SK-N-SH (cell line): ENCODE data around the gene C16orf95. TPM values are rescaled to one million over a fixed set of nuclear protein-coding genes. Genes with fewer than 3 reads are reported as not detected.

ENCODE experiments used
- CTCF ChIA-PET: fragments of 300-600, 350-600 bp; formaldehyde crosslinking; extraction: SDS; loops from one replicate; lab custom pipeline; 2021; lab: Yijun Ruan, JAX
- POLR2A ChIA-PET: fragments of 350-600 bp; sonication (Branson Sonifier 250); formaldehyde crosslinking; extraction: SDS; loops from one replicate; lab custom pipeline; 2020; ENCODE audit warnings: antibody characterized with exemption, inconsistent platforms; lab: Yijun Ruan, JAX
- DNase-seq: peaks from one replicate; pipeline ENCODE4 v3.0.0; 2012
- H2AFZ ChIP-seq: fragments of 200-600 bp; sonication (generic); 2 replicates; pipeline ENCODE4 v1.8.1; 2016; ENCODE audit warnings: antibody characterized with exemption, mild to moderate bottlenecking, low read depth
- H3F3A ChIP-seq: fragments of 200-600 bp; sonication (generic); replicated peaks from 2 replicates; pipeline ENCODE3; 2016; ENCODE audit warnings: antibody characterized with exemption, mild to moderate bottlenecking; ENCODE audit not compliant: insufficient read depth
- H3K27ac ChIP-seq, 2 experiments: fragments of 200-500 bp in 1 of 2; fragments of 200-600 bp in 1 of 2; sonication (Bioruptor generic) in 1 of 2; sonication (generic), shearing (Covaris generic) in 1 of 2; 2 replicates each; pipeline versions ENCODE4 v1.5.1 to v1.6.1; 2014 to 2016; ENCODE audit warnings: low read depth in 2 of 2, inconsistent platforms in 1 of 2, low read length in 1 of 2, mild to moderate bottlenecking in 1 of 2, mixed read lengths in 1 of 2
- H3K27me3 ChIP-seq: fragments of 200-600 bp; sonication (generic), shearing (Covaris generic); 2 replicates; pipeline ENCODE4 v1.6.1; 2016; ENCODE audit warnings: mixed run types; ENCODE audit not compliant: insufficient read depth
- H3K36me3 ChIP-seq, 2 experiments: fragments of 200-500 bp in 1 of 2; fragments of 200-600 bp in 1 of 2; sonication (Bioruptor generic) in 1 of 2; sonication (generic) in 1 of 2; replicated peaks in 1 of 2; 2 replicates each; pipeline versions ENCODE3 to v1.5.1; 2014 to 2016; ENCODE audit warnings: low read length in 1 of 2, mild to moderate bottlenecking in 1 of 2; ENCODE audit not compliant: insufficient read depth in 2 of 2, control insufficient read depth in 1 of 2
- H3K4me1 ChIP-seq, 2 experiments: fragments of 200-500 bp in 1 of 2; fragments of 200-600 bp in 1 of 2; sonication (Bioruptor generic) in 1 of 2; sonication (generic), shearing (Covaris generic) in 1 of 2; 2 replicates each; pipeline versions ENCODE4 v1.5.1 to v1.6.1; 2014 to 2016; ENCODE audit warnings: low read depth in 1 of 2, low read length in 1 of 2, mixed run types in 1 of 2; ENCODE audit not compliant: insufficient read depth in 2 of 2, control insufficient read depth in 1 of 2
- H3K4me2 ChIP-seq: fragments of 200-600 bp; sonication (generic), shearing (Covaris generic); 2 replicates; pipeline ENCODE4 v1.6.1; 2017; ENCODE audit warnings: mixed run types
- H3K4me3 ChIP-seq, 2 experiments: fragments of 200-500 bp in 1 of 2; fragments of 200-600 bp in 1 of 2; sonication (Bioruptor generic) in 1 of 2; sonication (generic), shearing (Covaris generic) in 1 of 2; 2 replicates each; pipeline versions ENCODE4 v1.5.1 to v1.8.1; 2014 to 2016; ENCODE audit warnings: low read depth in 2 of 2, inconsistent platforms in 1 of 2, low read length in 1 of 2, mild to moderate bottlenecking in 1 of 2, mixed read lengths in 1 of 2, moderate library complexity in 1 of 2
- H3K79me2 ChIP-seq: fragments of 200-600 bp; sonication (generic); 2 replicates; pipeline ENCODE4 v1.8.1; 2017; ENCODE audit warnings: mild to moderate bottlenecking; ENCODE audit not compliant: insufficient read depth
- H3K9ac ChIP-seq: fragments of 200-600 bp; sonication (generic); 2 replicates; pipeline ENCODE4 v1.6.1; 2017; ENCODE audit warnings: mixed run types
- H3K9me2 ChIP-seq: fragments of 200-600 bp; sonication (generic); 2 replicates; pipeline ENCODE4 v1.6.1; 2017; ENCODE audit warnings: mixed run types
- H3K9me3 ChIP-seq: fragments of 200-600 bp; sonication (generic); 2 replicates; pipeline ENCODE4 v1.6.1; 2017; ENCODE audit warnings: mixed run types, mild to moderate bottlenecking, moderate library complexity
- H4K20me1 ChIP-seq: fragments of 200-600 bp; sonication (generic); 2 replicates; pipeline ENCODE4 v1.6.1; 2017; ENCODE audit warnings: mild to moderate bottlenecking, mixed run types; ENCODE audit not compliant: insufficient read depth
- CHD2 ChIP-seq: fragments of 150-350 bp; IDR thresholded peaks from 2 replicates; pipeline ENCODE4 v1.6.1; 2018; ENCODE audit warnings: low read length; ENCODE audit not compliant: partially characterized antibody
- CTCF ChIP-seq: fragments of 200-600 bp; sonication (generic); IDR thresholded peaks from 2 replicates; pipeline ENCODE4 v1.6.1; 2017; ENCODE audit warnings: antibody characterized with exemption, mild to moderate bottlenecking, moderate library complexity
- ELF1 ChIP-seq: IDR thresholded peaks from 2 replicates; pipeline ENCODE4 v1.4.0; 2012
- EP300 ChIP-seq, 2 experiments: IDR thresholded peaks; 2 replicates each; pipeline versions ENCODE4 v1.4.0 to v1.6.1; 2012; ENCODE audit warnings: borderline replicate concordance in 1 of 2, low read depth in 1 of 2, low read length in 1 of 2
- FOXJ3 ChIP-seq: sonication (generic); formaldehyde crosslinking; IDR thresholded peaks from 2 replicates; pipeline ENCODE4 v1.5.1; 2020; ENCODE audit warnings: mild to moderate bottlenecking, missing genetic modification reagents
- NRF1 ChIP-seq: IDR thresholded peaks from 2 replicates; pipeline ENCODE4 v1.6.1; 2012; ENCODE audit warnings: low read depth, mild to moderate bottlenecking, low read length
- RAD21 ChIP-seq: IDR thresholded peaks from 2 replicates; pipeline ENCODE4 v1.6.1; 2012; ENCODE audit warnings: mild to moderate bottlenecking, low read length
- RCOR1 ChIP-seq: fragments of 150-350 bp; IDR thresholded peaks from 2 replicates; pipeline ENCODE4 v1.6.1; 2017; ENCODE audit warnings: antibody characterized with exemption, low read length
- RXRA ChIP-seq: IDR thresholded peaks from 2 replicates; pipeline ENCODE4 v1.4.0; 2012; ENCODE audit warnings: low read depth, mild to moderate bottlenecking, borderline replicate concordance
- SMC3 ChIP-seq: IDR thresholded peaks from 2 replicates; pipeline ENCODE4 v1.6.1; 2012; ENCODE audit warnings: low read depth, low read length, improper control_type of control experiment
- TAF1 ChIP-seq: IDR thresholded peaks from 2 replicates; pipeline ENCODE4 v1.6.1; 2012; ENCODE audit warnings: low read depth, mild to moderate bottlenecking, low read length, moderate library complexity, borderline replicate concordance
- TEAD4 ChIP-seq: IDR thresholded peaks from 2 replicates; pipeline ENCODE4 v1.4.0; 2012; ENCODE audit warnings: mild to moderate bottlenecking, borderline replicate concordance; ENCODE audit not compliant: insufficient read depth
- USF2 ChIP-seq: fragments of 150-350 bp; IDR thresholded peaks from 2 replicates; pipeline ENCODE4 v1.6.1; 2017; ENCODE audit warnings: antibody characterized with exemption, low read length, low read depth, borderline replicate concordance
- WGBS: methylation state at CpG from one replicate; pipeline ENCODE4 v1.1.6; 2017; ENCODE audit warnings: low lambda C conversion rate; 5-methylcytosine and 5-hydroxymethylcytosine counted together
- polyA plus RNA-seq, 3 experiments: library from polyadenylated mRNA; depleted of rRNA; stranded (reverse); fragments of >200 nt; gene quantifications; 2 replicates each; pipeline ENCODE4 v1.2.3, GENCODE V29; 2012

C16orf95 gene
- polyA plus RNA-seq, 1 of the 3 experiments (the other 2 are of a cell fraction), result 5.0 TPM

- H3K9me3 ChIP-seq, result no peaks in the 10 kb centered on the region
- no peak overlapping the region for H3K9ac ChIP-seq
- H2AFZ ChIP-seq, result no peak overlapping the region
- no peaks in the 10 kb centered on the region for H3K9me2 ChIP-seq
- 72% methylated on average over 7 of the region's 15 CpGs for WGBS
- H3K4me1 ChIP-seq, result peaks cover 0 to 7% of the 10 kb centered on the region in 2 experiments; a peak in 1 of 4 replicates
- ChIA-PET POLR2A (no interaction called here), CTCF (interaction anchor here (0.7 to 4.5 kb wide), 15 partner anchors 11 to 71 kb away, joined by 3 to 36 read pairs (median 5); partner anchors contain the start of gene FBXO31)
- H3K27ac ChIP-seq, result no peak overlapping the region; a peak in 1 of 4 replicates
- no peak overlapping the region for H3K4me3 ChIP-seq
- H3K4me2 ChIP-seq, result no peak overlapping the region
- H3F3A ChIP-seq, result no peaks in the 10 kb centered on the region
- TF ChIP-seq USF2 (no peak), RXRA (no peak), EP300 (IDR thresholded peaks at IDR 0.05; ENCODE audit: borderline replicate concordance in 1 of 2, low read depth in 1 of 2, low read length in 1 of 2) (no peak), FOXJ3 (CRISPR knock-in tag) (no peak), TEAD4 (no peak)
- H3K27me3 ChIP-seq, result no peaks in the 10 kb centered on the region
- H3K36me3 ChIP-seq, result peaks cover 0 to 17% of the 10 kb centered on the region in 2 experiments
- no peaks in the 10 kb centered on the region for H3K79me2 ChIP-seq
- H4K20me1 ChIP-seq, result 0 out of 2 replicates have a peak, but pooled peaks cover 4% of the 10 kb centered on the region
- DNase-seq, result no peak
Observed at GRCh38 chr16:87325423-87325858, 8.2 kb upstream of the C16orf95 start.

- Histone ChIP-seq H3K27ac (no peak overlapping the region; a peak in 1 of 4 replicates), H3K4me3 (peak overlapping the region in 1 of 2 experiments; percentile 8; a peak in 1 of 4 replicates), H2AFZ (no peak overlapping the region), H3K27me3 (no peaks in the 10 kb centered on the region), H3K36me3 (peaks cover 0 to 9% of the 10 kb centered on the region in 2 experiments), H3K9me3 (no peaks in the 10 kb centered on the region), H4K20me1 (0 out of 2 replicates have a peak, but pooled peaks cover 4% of the 10 kb centered on the region), H3F3A (no peaks in the 10 kb centered on the region), H3K9me2 (no peaks in the 10 kb centered on the region), H3K4me1 (peaks cover 0 to 7% of the 10 kb centered on the region in 2 experiments; a peak in 1 of 4 replicates), H3K79me2 (no peaks in the 10 kb centered on the region), H3K4me2 (0 out of 2 replicates have a peak overlapping the region, but pooled peaks have one; percentile 19), H3K9ac (no peak overlapping the region)
- ChIA-PET CTCF (interaction anchor here (0.7 to 4.5 kb wide), 17 partner anchors 11 to 72 kb away, joined by 3 to 36 read pairs (median 5); partner anchors contain the start of gene FBXO31), POLR2A (no interaction called here)
- 58% methylated on average over 17 of the region's 28 CpGs for WGBS
- no peak for TF ChIP-seq RCOR1
- no peak for TF ChIP-seq ELF1
- no peak for TF ChIP-seq NRF1
- TF ChIP-seq RAD21, result peak; percentile 77
- TF ChIP-seq CHD2, result no peak
- peak; percentile 84 for TF ChIP-seq CTCF
- TF ChIP-seq TAF1, result no peak
- TF ChIP-seq USF2, result no peak
- peak; percentile 70 for TF ChIP-seq SMC3
- DNase-seq, result peak; percentile 96
Observed at GRCh38 chr16:87324411-87325275, 7.5 kb upstream of the C16orf95 start.
